H9 (cell line): ENCODE results near the gene CHCHD6. TPM values are rescaled to one million over a fixed set of nuclear protein-coding genes. Genes with fewer than 3 reads are reported as not detected.

Experiments used
- DNase-seq: peaks from one replicate; pipeline ENCODE4 v3.0.0-alpha.2; 2017
- H2AFZ ChIP-seq: one replicate; pipeline ENCODE4 v1.6.1; 2013; ENCODE audit warnings: mild to moderate bottlenecking, low read length, control low read depth, moderate library complexity
- H2AK5ac ChIP-seq: 2 replicates; pipeline ENCODE4 v1.6.1; 2013; ENCODE audit warnings: low read length, control low read depth, mixed read lengths; ENCODE audit not compliant: insufficient read length
- H2BK120ac ChIP-seq: one replicate; pipeline ENCODE4 v1.6.1; 2013; ENCODE audit warnings: low read depth, mild to moderate bottlenecking, low read length, control low read depth, inconsistent platforms; ENCODE audit not compliant: poor library complexity, severe bottlenecking
- H2BK12ac ChIP-seq: 2 replicates; pipeline ENCODE4 v1.6.1; 2013; ENCODE audit warnings: low read length, control low read depth, mixed read lengths, low read depth; ENCODE audit not compliant: insufficient read length
- H2BK15ac ChIP-seq: 2 replicates; pipeline ENCODE4 v1.6.1; 2013; ENCODE audit warnings: low read depth, low read length, control low read depth
- H2BK20ac ChIP-seq: one replicate; pipeline ENCODE4 v1.6.1; 2013; ENCODE audit warnings: low read depth, mild to moderate bottlenecking, low read length, control low read depth, inconsistent platforms; ENCODE audit not compliant: poor library complexity, severe bottlenecking
- H2BK5ac ChIP-seq: 2 replicates; pipeline ENCODE4 v1.6.1; 2013; ENCODE audit warnings: low read length, control low read depth, mixed read lengths; ENCODE audit not compliant: insufficient read length
- H3K14ac ChIP-seq: 2 replicates; pipeline ENCODE4 v1.6.1; 2013; ENCODE audit warnings: low read length, control low read depth; ENCODE audit not compliant: insufficient read depth
- H3K18ac ChIP-seq: 2 replicates; pipeline ENCODE4 v1.6.1; 2013; ENCODE audit warnings: low read depth, mild to moderate bottlenecking, mixed read lengths, low read length, control low read depth; ENCODE audit not compliant: insufficient read length
- H3K23ac ChIP-seq: 2 replicates; pipeline ENCODE4 v1.6.1; 2013; ENCODE audit warnings: low read length, control low read depth, mixed read lengths, low read depth; ENCODE audit not compliant: insufficient read length
- H3K23me2 ChIP-seq: 2 replicates; pipeline ENCODE4 v1.6.1; 2013; ENCODE audit warnings: low read depth, mild to moderate bottlenecking, mixed read lengths, low read length, control low read depth; ENCODE audit not compliant: insufficient read length, poor library complexity, severe bottlenecking
- H3K27ac ChIP-seq: 2 replicates; pipeline ENCODE4 v1.5.1; 2013; ENCODE audit warnings: low read length, control low read depth, mixed read lengths, low read depth; ENCODE audit not compliant: insufficient read length
- H3K27me3 ChIP-seq: 2 replicates; pipeline ENCODE4 v1.6.1; 2013; ENCODE audit warnings: low read length, control low read depth, inconsistent platforms; ENCODE audit not compliant: insufficient read depth
- H3K4ac ChIP-seq: 2 replicates; pipeline ENCODE4 v1.6.1; 2013; ENCODE audit warnings: low read depth, mild to moderate bottlenecking, control low read depth, inconsistent platforms, low read length, moderate library complexity
- H3K4me1 ChIP-seq: 2 replicates; pipeline ENCODE4 v1.6.1; 2013; ENCODE audit warnings: low read length, control low read depth, inconsistent platforms; ENCODE audit not compliant: insufficient read depth
- H3K4me2 ChIP-seq: 2 replicates; pipeline ENCODE4 v1.6.1; 2013; ENCODE audit warnings: low read length, control low read depth, mixed read lengths; ENCODE audit not compliant: insufficient read length, insufficient read depth
- H3K56ac ChIP-seq: 2 replicates; pipeline ENCODE4 v1.6.1; 2013; ENCODE audit warnings: low read depth, mild to moderate bottlenecking, mixed read lengths, low read length, control low read depth; ENCODE audit not compliant: insufficient read length
- H3K79me1 ChIP-seq: 2 replicates; pipeline ENCODE4 v1.6.1; 2013; ENCODE audit warnings: low read depth, mild to moderate bottlenecking, moderate library complexity, low read length, control low read depth, inconsistent platforms; ENCODE audit not compliant: insufficient read depth, poor library complexity, severe bottlenecking
- H3K79me2 ChIP-seq: 2 replicates; pipeline ENCODE4 v1.6.1; 2013; ENCODE audit warnings: low read length, control low read depth, inconsistent platforms; ENCODE audit not compliant: insufficient read depth
- H3K9ac ChIP-seq: 2 replicates; pipeline ENCODE4 v1.6.1; 2013; ENCODE audit warnings: low read length, control low read depth, mixed read lengths; ENCODE audit not compliant: insufficient read length; ENCODE audit errors: extremely low read depth
- H3K9me3 ChIP-seq: one replicate; pipeline ENCODE4 v1.6.1; 2013; ENCODE audit warnings: low read depth, low read length, inconsistent platforms; ENCODE audit not compliant: control insufficient read depth
- H3T11ph ChIP-seq: one replicate; pipeline ENCODE4 v1.6.1; 2013; ENCODE audit warnings: mild to moderate bottlenecking, low read length, control low read depth, inconsistent platforms
- H4K20me1 ChIP-seq: one replicate; pipeline ENCODE4 v1.6.1; 2013; ENCODE audit not compliant: control insufficient read depth, insufficient read length, insufficient read depth
- H4K5ac ChIP-seq: 2 replicates; pipeline ENCODE4 v1.6.1; 2013; ENCODE audit warnings: low read depth, mild to moderate bottlenecking, mixed read lengths, low read length, control low read depth; ENCODE audit not compliant: insufficient read length
- H4K8ac ChIP-seq: replicated peaks from 2 replicates; pipeline ENCODE4 v1.6.1; 2013; ENCODE audit warnings: low read length, control low read depth, mixed read lengths, low read depth; ENCODE audit not compliant: insufficient read length
- H4K91ac ChIP-seq: 2 replicates; pipeline ENCODE4 v1.6.1; 2013; ENCODE audit warnings: low read depth, mild to moderate bottlenecking, moderate library complexity, mixed read lengths, low read length, control low read depth; ENCODE audit not compliant: insufficient read length
- H3K27ac Mint-ChIP-seq, 3 experiments: 2 replicates in 2 of 3; 3 replicates in 1 of 3; pipeline ENCODE4 v1.8.0; 2020 to 2021; ENCODE audit warnings: mixed read lengths in 3 of 3, mild to moderate bottlenecking in 1 of 3, moderate library complexity in 1 of 3
- H3K27me3 Mint-ChIP-seq: 2 replicates; pipeline ENCODE4 v1.8.0; 2021; ENCODE audit warnings: low read depth, mild to moderate bottlenecking, moderate library complexity, mixed read lengths
- H3K36me3 Mint-ChIP-seq, 3 experiments: 2 replicates in 2 of 3; 3 replicates in 1 of 3; pipeline ENCODE4 v1.8.0; 2020 to 2021; ENCODE audit warnings: low read depth in 3 of 3, mixed read lengths in 3 of 3; ENCODE audit not compliant: insufficient read depth in 1 of 3
- H3K4me1 Mint-ChIP-seq, 2 experiments: 2 replicates each; pipeline ENCODE4 v1.8.0; 2020; ENCODE audit warnings: mixed read lengths in 2 of 2
- H3K4me3 Mint-ChIP-seq, 2 experiments: 2 replicates in 1 of 2; 3 replicates in 1 of 2; pipeline ENCODE4 v1.8.0; 2020 to 2021; ENCODE audit warnings: mild to moderate bottlenecking in 2 of 2, mixed read lengths in 2 of 2, moderate library complexity in 1 of 2
- H3K9me3 Mint-ChIP-seq, 2 experiments: 2 replicates in 1 of 2; 3 replicates in 1 of 2; pipeline ENCODE4 v1.8.0; 2020; ENCODE audit warnings: mild to moderate bottlenecking in 2 of 2, mixed read lengths in 2 of 2, moderate library complexity in 1 of 2
- WGBS: extraction: QIAGEN DNeasy Blood & Tissue Kit; methylation state at CpG from one replicate; pipeline ENCODE4 v1.1.7; 2013; ENCODE audit warnings: missing lambda C conversion rate, low lambda C conversion rate, mixed read lengths; ENCODE audit not compliant: insufficient read length; ENCODE audit errors: extremely low coverage; 5-methylcytosine and 5-hydroxymethylcytosine counted together
- total RNA-seq: library from RNA; stranded (reverse); gene quantifications from 2 replicates; pipeline ENCODE4 v1.2.1, GENCODE V29; 2021
- TF ChIP-seq, protein P1 (sequence below): fragments of 200-600 bp; sonication (generic); conservative IDR thresholded peaks from 3 replicates; pipeline ENCODE4 v1.8.0; 2021; ENCODE audit warnings: antibody characterized with exemption, mild to moderate bottlenecking

Gene CHCHD6
- total RNA-seq, 1 experiment from 2014 or later = 34.2 TPM

- H3K23ac ChIP-seq = no peak overlapping the region
Measured at GRCh38 chr3:126972866-126973265, 268.8 kb downstream of the CHCHD6 start.

More at GRCh38 chr3:126972866-126973265, 268.8 kb downstream of the CHCHD6 start:
- H3K79me1 ChIP-seq = no peaks in the 10 kb centered on the region
- H2BK5ac ChIP-seq = no peak overlapping the region
- Mint-ChIP-seq H3K36me3 (peaks cover 2 to 15% (median 8%) of the 10 kb centered on the region in 3 experiments; a peak in 6 of 7 replicates), H3K27ac (no peak overlapping the region), H3K4me3 (no peak overlapping the region), H3K4me1 (peaks cover 18 to 23% of the 10 kb centered on the region in 2 experiments), H3K27me3 (peaks cover 11% of the 10 kb centered on the region), H3K9me3 (peaks cover 15 to 18% of the 10 kb centered on the region in 2 experiments)
- TF ChIP-seq, protein P1, sequence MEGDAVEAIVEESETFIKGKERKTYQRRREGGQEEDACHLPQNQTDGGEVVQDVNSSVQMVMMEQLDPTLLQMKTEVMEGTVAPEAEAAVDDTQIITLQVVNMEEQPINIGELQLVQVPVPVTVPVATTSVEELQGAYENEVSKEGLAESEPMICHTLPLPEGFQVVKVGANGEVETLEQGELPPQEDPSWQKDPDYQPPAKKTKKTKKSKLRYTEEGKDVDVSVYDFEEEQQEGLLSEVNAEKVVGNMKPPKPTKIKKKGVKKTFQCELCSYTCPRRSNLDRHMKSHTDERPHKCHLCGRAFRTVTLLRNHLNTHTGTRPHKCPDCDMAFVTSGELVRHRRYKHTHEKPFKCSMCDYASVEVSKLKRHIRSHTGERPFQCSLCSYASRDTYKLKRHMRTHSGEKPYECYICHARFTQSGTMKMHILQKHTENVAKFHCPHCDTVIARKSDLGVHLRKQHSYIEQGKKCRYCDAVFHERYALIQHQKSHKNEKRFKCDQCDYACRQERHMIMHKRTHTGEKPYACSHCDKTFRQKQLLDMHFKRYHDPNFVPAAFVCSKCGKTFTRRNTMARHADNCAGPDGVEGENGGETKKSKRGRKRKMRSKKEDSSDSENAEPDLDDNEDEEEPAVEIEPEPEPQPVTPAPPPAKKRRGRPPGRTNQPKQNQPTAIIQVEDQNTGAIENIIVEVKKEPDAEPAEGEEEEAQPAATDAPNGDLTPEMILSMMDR = peak; percentile 32; the same call in 1 of the 3 replicates
- no peaks in the 10 kb centered on the region for H3K9me3 ChIP-seq
- no peak overlapping the region for H3K4me2 ChIP-seq
- no peak overlapping the region for H3K9ac ChIP-seq
- H2BK20ac ChIP-seq = no peak overlapping the region
- no peak overlapping the region for H4K5ac ChIP-seq
- H2AFZ ChIP-seq = no peak overlapping the region
- H4K91ac ChIP-seq = no peak overlapping the region
- H2AK5ac ChIP-seq = no peak overlapping the region
- no peak overlapping the region for H3K27ac ChIP-seq
- H3K4ac ChIP-seq = no peak overlapping the region
- H3K23me2 ChIP-seq = no peaks in the 10 kb centered on the region
- no peak overlapping the region for H2BK15ac ChIP-seq
- DNase-seq = no peak
- H2BK120ac ChIP-seq = no peak overlapping the region
- H3K56ac ChIP-seq = no peak overlapping the region
- H3K18ac ChIP-seq = no peak overlapping the region
- WGBS = no CpG with 5 or more reads among the region's 5 CpGs
- no peak overlapping the region for H2BK12ac ChIP-seq
- no peak overlapping the region for H3T11ph ChIP-seq
- H3K27me3 ChIP-seq = no peaks in the 10 kb centered on the region
- H4K20me1 ChIP-seq = no peaks in the 10 kb centered on the region
- H3K4me1 ChIP-seq = no peaks in the 10 kb centered on the region
- no peak overlapping the region for H4K8ac ChIP-seq
- H3K79me2 ChIP-seq = no peaks in the 10 kb centered on the region
- H3K14ac ChIP-seq = no peak overlapping the region; the same call in 1 of the 2 replicates
